Measurements from ENCODE around the gene IL17RD. TPM values are rescaled to one million over a fixed set of nuclear protein-coding genes. Genes with fewer than 3 reads are reported as not detected.

IL17RD gene
- total and polyA plus RNA-seq, 2 of the 4 experiments (the other 2 are of a cell fraction) = 0.72 to 0.92 TPM

- no peak overlapping the region for H2BK5ac ChIP-seq (ENCODE audit: low read depth, low read length, poor library complexity, severe bottlenecking)
- no peaks in the 10 kb centered on the region for H3K4me1 ChIP-seq (ENCODE audit: control insufficient read depth, insufficient read depth, low read length)
- H3K9me1 ChIP-seq (ENCODE audit: insufficient read depth, low read length) = no peaks in the 10 kb centered on the region
- no peak overlapping the region for H3K18ac ChIP-seq (ENCODE audit: low read depth, low read length)
- H4K20me1 ChIP-seq (ENCODE audit: insufficient read depth, low read length) = no peaks in the 10 kb centered on the region
- no peak overlapping the region for H3K23ac ChIP-seq (ENCODE audit: low read depth, low read length)
- no peak overlapping the region for H2BK20ac ChIP-seq (ENCODE audit: low read depth, low read length)
- H2AK5ac ChIP-seq (ENCODE audit: low read depth, low read length) = no peak overlapping the region
- ChIA-PET CTCF (no interaction called here), POLR2A (ENCODE audit: unreplicated experiment) (no interaction called here)
- H3K4ac ChIP-seq (ENCODE audit: low read depth, low read length) = no peak overlapping the region
- intact Hi-C loops (cut with micrococcal nuclease) (no loop called here), dilution Hi-C loops (cut with HindIII; ENCODE audit: low sequenced_read_pairs, unreplicated experiment) (no loop called here), in situ Hi-C loops (cut with MboI; ENCODE audit: low sequenced_read_pairs) (no loop called here)
- no peak overlapping the region for H2AK9ac ChIP-seq (replicated peaks; ENCODE audit: low read depth, low read length, poor library complexity)
- no peak overlapping the region for H2AFZ ChIP-seq (replicated peaks; ENCODE audit: low read length, poor library complexity)
- no peak overlapping the region for H3K9ac ChIP-seq (ENCODE audit: low read depth, low read length)
- no peak overlapping the region for H3K4me2 ChIP-seq (ENCODE audit: low read depth, low read length)
- H2BK15ac ChIP-seq (ENCODE audit: low read depth, low read length) = no peak overlapping the region
- H3K9me3 ChIP-seq (ENCODE audit: control insufficient read depth, insufficient read depth, low read length) = no peaks in the 10 kb centered on the region
- BruUV-seq (replicated peaks) = no TSS peak
- no peak overlapping the region for H3K27ac ChIP-seq (ENCODE audit: insufficient read depth, low read length)
- ATAC-seq (ENCODE audit: low read depth) = no peak
- no peak overlapping the region for H4K91ac ChIP-seq (ENCODE audit: insufficient read depth, low read depth, low read length)
- no peak for TF ChIP-seq POLR2A (IDR thresholded peaks at IDR 0.05; ENCODE audit: low read depth, low read length)
- no peak for TF ChIP-seq CTCF (conservative IDR thresholded peaks at IDR 0.05; ENCODE audit: low read depth, low read length)
- TF ChIP-seq MXI1 (IDR thresholded peaks at IDR 0.05; ENCODE audit: borderline replicate concordance, low read depth, low read length) = no peak
- TF ChIP-seq MAZ (IDR thresholded peaks at IDR 0.05; ENCODE audit: borderline replicate concordance, low read depth, low read length) = no peak
- no peak for TF ChIP-seq NFE2L2 (IDR thresholded peaks at IDR 0.05; ENCODE audit: low read depth, low read length)
- TF ChIP-seq RFX5 (IDR thresholded peaks at IDR 0.05; ENCODE audit: low read depth, low read length) = no peak
- no peak for TF ChIP-seq CEBPB (IDR thresholded peaks at IDR 0.05; ENCODE audit: low read depth, low read length)
- TF ChIP-seq RAD21 (IDR thresholded peaks at IDR 0.05; ENCODE audit: low read length) = no peak
- no peak for TF ChIP-seq SMC3 (IDR thresholded peaks at IDR 0.05; ENCODE audit: low read depth, low read length)
- TF ChIP-seq MAFK (IDR thresholded peaks at IDR 0.05; ENCODE audit: low read depth, low read length) = no peak
- peaks cover 5% of the 10 kb centered on the region; the same call in 1 of the 2 replicates for H3K27me3 ChIP-seq (ENCODE audit: control insufficient read depth, insufficient read depth, low read length)
- no peak overlapping the region for H4K8ac ChIP-seq (ENCODE audit: low read depth in 2 of 2, low read length in 2 of 2)
- no CpG with 5 or more reads among the region's 3 CpGs for WGBS, 2 experiments (ENCODE audit: extremely low coverage in 2 of 2, insufficient read length in 1 of 2)
- H3K36me3 ChIP-seq (ENCODE audit: control insufficient read depth, insufficient read depth, low read length) = no peaks in the 10 kb centered on the region
- H3K14ac ChIP-seq (replicated peaks; ENCODE audit: low read depth, low read length) = no peak overlapping the region
- H3K56ac ChIP-seq (ENCODE audit: extremely low read depth, insufficient read depth, low read length) = no peak overlapping the region
- H4K5ac ChIP-seq (ENCODE audit: low read depth, low read length) = no peak overlapping the region
- H3K79me1 ChIP-seq (ENCODE audit: low read depth in 1 of 2, low read length in 2 of 2) = no peaks in the 10 kb centered on the region
- H3K4me3 ChIP-seq (ENCODE audit: insufficient read depth, low read depth, low read length) = no peak overlapping the region
- no peak for DNase-seq
- H2BK120ac ChIP-seq (ENCODE audit: low read depth, low read length) = no peak overlapping the region
Measured at GRCh38 chr3:57118254-57118653, 46.9 kb downstream of the IL17RD start.
